Pancreas (tissue), 10 donors: ENCODE measurements around the gene MIXL1. TPM values are rescaled to one million over a fixed set of nuclear protein-coding genes. Genes with fewer than 3 reads are reported as not detected.

ENCODE experiments used
- ATAC-seq, 4 donors: fragments of 200-7000 bp; cut with Tn5 transposase; one replicate each; pipeline versions ENCODE4 v1.8.0 to v1.9.1; 2020; ENCODE audit warnings: mild to moderate bottlenecking in 4 of 4, moderate library complexity in 4 of 4
- DNase-seq, 6 donors: peaks; one replicate each; pipeline ENCODE4 v3.0.0-alpha.2; 2020
- FAIRE-seq: peaks from 2 replicates; lab custom pipeline; 2012; peaks lifted over from hg19 to GRCh38; lab: Jason Lieb, UNC
- H3K27ac ChIP-seq, 4 donors: fragments of 200-600 bp; sonication (generic); 1 replicate in 3 of 4; 2 replicates in 1 of 4; pipeline versions ENCODE4 v1.5.0 to v1.8.0; 2020
- H3K27me3 ChIP-seq, 4 donors: fragments of 200-600 bp; one replicate each; pipeline ENCODE4 v1.8.0; 2021
- H3K36me3 ChIP-seq, 3 donors: fragments of 200-600 bp; sonication (generic) in 1 of 3; one replicate each; pipeline versions ENCODE4 v1.5.0 to v1.8.0; 2020 to 2021
- H3K4me1 ChIP-seq, 3 donors: fragments of 200-600 bp; one replicate each; pipeline ENCODE4 v1.8.0; 2021
- H3K4me3 ChIP-seq, 4 donors: fragments of 200-600 bp; sonication (generic) in 2 of 4; one replicate each; pipeline versions ENCODE4 v1.5.0 to v1.8.0; 2020 to 2021
- H3K9me3 ChIP-seq, 4 donors: fragments of 200-600 bp; one replicate each; pipeline ENCODE4 v1.8.0; 2021
- CTCF ChIP-seq, 4 donors: fragments of 200-600 bp; sonication (generic) in 3 of 4; IDR thresholded peaks; one replicate each; pipeline versions ENCODE4 v1.5.0 to v1.8.0; 2021; ENCODE audit warnings: antibody characterized with exemption in 4 of 4
- WGBS, 2 donors: extraction: QIAGEN DNeasy Blood & Tissue Kit; methylation state at CpG; one replicate each; pipeline ENCODE4 v1.1.7; 2013; 5-methylcytosine and 5-hydroxymethylcytosine counted together
- intact Hi-C, 3 donors: fragments of 100-400 bp; cut with DNase I; formaldehyde crosslinking; loops; one replicate each; pipeline versions ENCODE4 v1.11.1 to v1.14.2; 2022
- polyA plus RNA-seq, 2 donors: library from polyadenylated mRNA; stranded (reverse); fragments of 200-250 nt; gene quantifications; one replicate each; pipeline ENCODE4 v1.2.3, GENCODE V29; 2013
- total RNA-seq, 6 donors: library from RNA; stranded (reverse); fragmentation: NEBNext Ultra II Directional in 4 of 6; extraction: Animal tissue kit (Norgen Biotek cat#: 25700) in 4 of 6; gene quantifications; one replicate each; pipeline versions ENCODE4 v1.2.1 to v1.2.4, GENCODE V29; 2021 to 2023
- donor health status: healthy with polysubstance abuse.
- donor health status: DM: no; HTN: no; CAD: no; lungs with moderate emphysema.
- donor health status: DM: no; HTN: no; CAD: no.
- donor health status: control.
- donor health status: control.
- donor health status: Bipolar disorder and iron deficiency.
- donor health status: DM: yes; HTN: yes; CAD: no.
- donor health status: DM: no; HTN: no; CAD: no.
- donor health status: DM: no; HTN: no; CAD: no.
- donor health status: DM: yes; HTN: yes; CAD: no.

MIXL1 gene
- not detected for total RNA-seq
- not detected for polyA plus RNA-seq

- FAIRE-seq = no peak
- no peaks in the 10 kb centered on the region for H3K4me1 ChIP-seq
- DNase-seq = no peak
- no peaks in the 10 kb centered on the region for H3K27me3 ChIP-seq
- H3K4me3 ChIP-seq = peak within 1 kb of the TSS in 3 of 4 donors; percentile 25 to 40 (median 31)
- intact Hi-C loops = no loop called here
- WGBS, 2 donors = 14 to 17% methylated on average over 39 to 62 of the region's 62 CpGs
- H3K9me3 ChIP-seq = no peaks in the 10 kb centered on the region
- H3K36me3 ChIP-seq = no peaks in the 10 kb centered on the region
- no peak within 1 kb of the TSS for H3K27ac ChIP-seq
- TF ChIP-seq CTCF (IDR thresholded peaks at IDR 0.05) = no peak
- ATAC-seq = peak in 1 of 4 donors; percentile 18
These were observed at the start of gene MIXL1 for GRCh38 chr1:226223157-226223785. Gene MIXL1, plus strand, starts transcription at chr1:226223664. Its CDS starts 18 bp downstream, at chr1:226223682.

- DNase-seq = no peak
- H3K27me3 ChIP-seq = no peaks in the 10 kb centered on the region
- no peak overlapping the region for H3K27ac ChIP-seq
- no peak for TF ChIP-seq CTCF (IDR thresholded peaks at IDR 0.05)
- FAIRE-seq = no peak
- no peaks in the 10 kb centered on the region for H3K36me3 ChIP-seq
- H3K4me3 ChIP-seq = no peak overlapping the region
- 80 to 81% methylated on average over 8 of the region's 8 CpGs for WGBS, 2 donors
- H3K4me1 ChIP-seq = peaks cover 4 to 20% (median 13%) of the 10 kb centered on the region in 3 donors
- H3K9me3 ChIP-seq = no peaks in the 10 kb centered on the region
- ATAC-seq = no peak
- intact Hi-C loops = no loop called here
These were observed 46.6 kb upstream of the MIXL1 start for GRCh38 chr1:226176870-226177269.

- Histone ChIP-seq H3K4me1 (peaks cover 16 to 30% (median 19%) of the 10 kb centered on the region in 3 donors), H3K27me3 (no peaks in the 10 kb centered on the region), H3K4me3 (no peak overlapping the region), H3K9me3 (no peaks in the 10 kb centered on the region), H3K36me3 (no peaks in the 10 kb centered on the region), H3K27ac (peak overlapping the region in 1 of 4 donors; percentile 23)
- peak in 4 of 6 donors; percentile 29 to 61 (median 38) for DNase-seq
- 66 to 75% methylated on average over 14 of the region's 14 CpGs for WGBS, 2 donors
- no peak for FAIRE-seq
- intact Hi-C loops = loop anchor here in 1 of 3 donors (5.0 kb wide), 1 partner anchor 45 kb away; no protein-coding TSS in a partner anchor
- ATAC-seq = peak in 3 of 4 donors; percentile 47 to 54 (median 51)
- peak in 2 of 4 donors; percentile 12 to 18 for TF ChIP-seq CTCF (IDR thresholded peaks at IDR 0.05)
These were observed 41.3 kb upstream of the MIXL1 start for GRCh38 chr1:226181996-226182714.

GRCh38 chr1:226185141-226186036 is 38.1 kb upstream of the MIXL1 start:
- ATAC-seq = no peak
- intact Hi-C loops = no loop called here
- peak in 1 of 6 donors; percentile 4 for DNase-seq

More at GRCh38 chr1:226185141-226186036, 38.1 kb upstream of the MIXL1 start:
- H3K9me3 ChIP-seq = no peaks in the 10 kb centered on the region
- TF ChIP-seq CTCF (IDR thresholded peaks at IDR 0.05) = no peak
- no peak for FAIRE-seq
- 9 to 11% methylated on average over 14 of the region's 14 CpGs for WGBS, 2 donors
- H3K27ac ChIP-seq = peak overlapping the region in 3 of 4 donors; percentile 89 to 93 (median 91)
- no peaks in the 10 kb centered on the region for H3K36me3 ChIP-seq
- H3K4me1 ChIP-seq = peaks cover 12 to 30% (median 14%) of the 10 kb centered on the region in 3 donors
- H3K27me3 ChIP-seq = no peaks in the 10 kb centered on the region
- H3K4me3 ChIP-seq = peak overlapping the region; percentile 89 to 97 (median 95)
